HG02870 (cell line): Measurements from ENCODE around the gene ARHGAP32.

ENCODE experiments used
- ATAC-seq: cut with Tn5 transposase; IDR thresholded peaks from one replicate; pipeline ENCODE4 v1.9.1; 2021; ENCODE audit warnings: mild to moderate bottlenecking, moderate library complexity; ENCODE audit not compliant: unreplicated experiment

The ARHGAP32 gene

DNA sequence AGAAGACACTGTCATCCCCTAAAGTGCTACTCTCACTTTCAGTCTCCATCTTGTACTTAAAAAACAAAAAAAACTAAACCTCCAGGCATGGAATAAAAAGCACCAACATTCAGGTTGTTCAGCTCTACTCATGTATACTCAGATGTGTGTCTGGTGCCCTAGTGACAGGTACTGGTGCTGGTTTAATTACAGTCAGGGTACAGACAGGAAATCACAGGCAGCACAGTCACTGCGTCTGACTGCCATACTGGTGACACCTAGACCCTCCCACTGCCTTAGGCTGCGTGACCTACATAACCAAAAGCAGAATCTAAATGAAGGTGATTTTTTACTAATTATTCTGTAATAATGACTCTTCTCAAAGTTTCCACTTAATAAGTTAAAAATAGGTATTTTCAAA, at the start of gene ARHGAP32:
Gene ARHGAP32, minus strand, starts transcription at position 176 of the 400 bp plus-strand sequence. Its CDS starts 127 bp downstream, at position 49.
- ATAC-seq, result no peak

DNA sequence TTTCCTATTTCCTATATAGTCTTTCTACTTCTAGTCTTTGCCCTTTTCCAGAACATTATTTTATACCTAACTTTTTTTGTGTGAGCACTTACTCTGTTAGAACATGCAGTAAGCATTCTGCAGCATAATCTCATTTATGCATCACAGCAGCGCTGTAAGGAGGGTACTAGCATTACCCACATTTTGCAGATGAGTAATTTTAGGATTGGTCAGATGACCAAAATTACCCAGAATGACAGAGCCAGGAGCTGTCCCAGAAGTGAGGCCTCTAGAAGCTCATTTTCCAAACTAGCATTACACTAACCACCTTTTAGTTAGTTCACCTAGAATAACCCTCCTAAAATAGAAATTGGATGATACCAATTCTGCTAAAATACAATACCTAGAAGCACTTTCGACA, 47.1 kb upstream of the ARHGAP32 start:
- no peak for ATAC-seq

DNA sequence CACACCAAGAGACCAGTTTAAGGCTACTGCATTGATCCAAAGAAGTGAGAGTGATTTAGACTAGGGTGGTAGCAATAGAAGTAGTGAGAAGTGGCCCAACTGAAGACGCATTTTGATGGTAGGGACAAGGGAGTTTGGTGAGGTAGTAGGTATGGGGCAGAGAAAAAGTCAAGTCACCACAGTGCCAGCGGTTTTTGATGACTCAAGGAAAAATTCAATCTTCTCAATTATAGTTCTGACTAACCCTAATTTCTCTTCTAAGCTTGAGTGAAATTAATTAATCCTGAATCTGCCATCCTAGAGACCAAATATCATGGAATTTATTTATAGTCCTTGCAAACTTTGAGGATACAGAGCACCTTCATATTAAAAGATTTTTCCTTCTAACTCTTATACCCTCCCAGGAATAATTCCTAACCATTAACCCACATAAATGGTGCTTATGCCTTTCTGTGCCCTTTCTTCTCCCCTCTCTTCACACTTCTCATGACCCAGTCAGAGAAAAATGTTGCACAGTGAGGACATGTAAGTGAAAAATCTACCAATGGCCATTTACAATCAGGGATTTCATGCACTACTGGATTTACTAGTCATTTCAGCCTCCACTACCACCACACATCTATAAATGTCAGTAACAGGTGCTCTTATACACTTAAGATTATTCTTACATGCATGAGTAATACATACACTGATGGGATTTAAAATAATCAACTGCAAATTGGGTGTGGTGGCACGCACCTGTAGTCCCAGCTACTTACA, 45.9 kb upstream of the ARHGAP32 start:
- peak; percentile 56 for ATAC-seq

DNA sequence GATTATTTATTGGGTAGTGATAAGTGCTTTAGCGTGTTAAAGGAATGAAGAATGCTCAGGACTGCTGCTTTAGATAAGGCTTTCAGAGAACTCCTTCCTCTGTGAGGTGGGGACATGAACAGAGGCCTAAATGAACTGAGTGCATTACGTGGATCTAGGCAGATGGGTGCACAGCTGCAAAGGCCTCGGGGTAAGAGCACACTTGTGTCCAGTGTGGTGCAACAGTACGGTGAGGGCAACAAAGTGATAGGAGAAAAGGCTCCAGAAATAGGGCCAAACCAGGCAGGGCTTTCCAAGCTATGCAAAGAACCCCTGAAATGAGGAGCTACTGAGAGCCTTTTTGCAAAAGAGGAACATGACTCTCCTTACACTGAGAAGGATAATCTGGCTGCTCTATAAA, 45.3 kb upstream of the ARHGAP32 start:
- no peak for ATAC-seq

GRCh38 chr11:129236850-129237249, 44.7 kb upstream of the ARHGAP32 start:
- ATAC-seq, result no peak

- no peak for ATAC-seq
These were observed 42.9 kb upstream of the ARHGAP32 start for GRCh38 chr11:129234978-129235377.

DNA sequence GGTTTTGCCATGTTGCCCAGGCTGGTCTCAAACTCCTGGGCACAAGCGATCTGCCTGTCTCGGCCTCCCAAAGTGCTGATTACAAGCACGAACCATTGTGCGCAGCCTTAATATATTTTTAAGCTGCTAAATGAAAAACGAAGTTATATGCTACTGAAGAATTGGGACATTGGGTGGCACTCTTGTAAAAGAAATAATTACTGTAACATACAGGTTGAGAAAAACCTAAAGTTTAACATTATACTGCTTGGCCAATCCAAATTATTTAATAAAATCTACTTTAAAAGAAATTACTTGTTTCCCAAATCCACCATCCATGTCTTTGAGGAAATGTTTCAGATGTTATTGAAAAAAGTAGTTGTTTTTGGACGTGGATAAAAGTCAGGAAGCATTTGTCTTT, 37.9 kb upstream of the ARHGAP32 start:
- ATAC-seq, result no peak

DNA sequence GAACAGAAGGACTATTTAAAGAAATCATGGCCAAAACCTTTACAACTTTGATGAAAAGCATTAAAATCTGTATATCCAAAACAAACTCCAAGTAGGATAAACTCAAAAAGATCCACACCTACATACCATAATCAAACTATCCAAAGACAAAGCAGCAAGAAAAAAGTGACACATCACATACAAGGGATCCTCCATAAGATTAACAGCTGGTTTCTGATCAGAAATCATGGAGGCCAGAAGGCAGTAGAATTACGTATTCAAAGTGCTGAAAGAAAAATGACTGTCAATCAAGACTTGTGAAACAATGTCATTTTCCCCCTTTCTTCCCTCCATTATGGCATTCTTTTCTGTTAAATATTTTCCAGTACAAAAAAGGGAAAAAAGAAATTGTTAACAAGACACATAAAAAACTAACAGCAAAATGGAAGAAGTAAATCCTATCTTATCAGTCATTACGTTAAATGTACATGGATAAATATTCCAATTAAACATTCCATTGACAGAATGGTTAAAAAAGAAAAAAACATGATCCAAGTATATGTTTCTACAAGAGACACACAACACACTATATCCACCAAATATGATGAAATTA, 34.2 kb upstream of the ARHGAP32 start:
- no peak for ATAC-seq

DNA sequence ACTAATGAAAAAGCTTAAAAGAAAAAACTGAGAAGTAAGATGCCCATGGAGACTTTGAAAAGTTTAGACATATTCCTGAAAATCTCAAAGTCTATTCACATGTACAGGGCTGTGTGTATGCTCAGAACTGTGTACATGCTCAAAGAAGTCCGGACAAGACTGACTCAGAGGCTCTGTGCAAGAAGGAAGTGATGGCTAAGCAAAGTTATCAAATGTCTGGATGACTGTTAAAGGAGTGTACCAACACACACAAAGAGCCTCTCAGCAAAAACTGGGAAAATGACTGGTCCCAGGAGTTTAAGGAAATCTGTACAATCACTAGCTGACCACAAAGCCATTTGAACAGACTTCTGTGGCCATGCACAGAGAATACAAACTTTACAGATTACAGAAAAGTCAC, 33.1 kb upstream of the ARHGAP32 start:
- ATAC-seq, result no peak

DNA sequence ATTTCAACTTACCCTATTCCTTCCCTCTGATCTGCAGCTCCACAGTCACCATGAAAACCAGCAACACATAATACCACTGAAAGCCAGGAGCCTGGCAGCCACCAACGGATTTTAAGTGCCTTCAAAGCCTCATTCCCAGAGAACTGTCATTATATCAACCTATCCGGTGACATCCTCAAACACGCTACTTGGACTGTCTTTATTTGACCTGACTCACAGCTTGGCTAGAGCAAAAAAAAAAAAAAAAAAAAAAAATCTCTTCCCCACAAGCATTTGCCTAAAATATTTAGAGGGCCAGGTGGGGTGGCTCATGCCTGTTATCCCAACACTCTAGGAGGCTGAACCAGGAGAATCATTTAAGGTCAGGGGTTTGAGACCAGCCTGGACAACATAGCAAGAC, 32.4 kb upstream of the ARHGAP32 start:
- ATAC-seq, result no peak

DNA sequence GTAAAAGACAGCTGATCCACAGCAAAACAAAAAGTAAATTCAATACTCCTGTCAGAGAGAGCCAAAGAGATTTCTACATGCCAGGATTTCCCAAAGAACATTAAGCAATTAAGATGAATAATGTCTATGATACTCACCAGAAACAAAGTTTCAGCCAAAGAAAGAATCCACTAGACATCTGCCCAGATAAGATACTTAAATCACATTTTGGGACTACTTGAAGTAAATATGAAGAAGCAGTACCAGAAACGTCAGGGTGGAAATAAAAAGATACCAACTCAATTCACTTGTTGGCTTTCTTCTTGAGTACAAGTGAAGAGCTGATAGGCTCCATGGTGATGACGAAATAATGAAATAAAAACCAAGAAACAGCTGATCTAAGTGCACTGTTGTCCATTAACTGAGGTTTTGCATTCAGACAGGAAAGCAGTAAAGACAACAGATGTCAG, 31.6 kb upstream of the ARHGAP32 start:
- ATAC-seq, result no peak

DNA sequence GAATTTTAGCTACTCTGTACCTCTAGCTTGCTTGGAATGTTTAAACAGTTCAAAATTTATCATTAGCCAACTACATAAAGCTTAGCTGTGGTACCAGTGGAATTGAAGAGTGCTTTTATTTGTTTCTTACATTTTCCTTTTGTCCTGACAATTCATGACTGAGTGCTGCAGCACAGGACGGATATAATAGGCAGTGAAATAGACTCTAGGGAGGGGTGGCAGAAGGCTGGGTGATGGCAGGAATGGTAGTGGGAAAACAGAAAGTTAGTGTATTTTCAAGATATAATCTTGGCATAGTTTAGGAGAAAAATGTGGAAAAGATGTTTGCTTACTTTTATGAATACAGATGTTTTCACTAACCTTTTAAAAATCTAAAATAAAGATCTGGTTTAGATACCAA, 31.1 kb upstream of the ARHGAP32 start:
- ATAC-seq, result no peak

DNA sequence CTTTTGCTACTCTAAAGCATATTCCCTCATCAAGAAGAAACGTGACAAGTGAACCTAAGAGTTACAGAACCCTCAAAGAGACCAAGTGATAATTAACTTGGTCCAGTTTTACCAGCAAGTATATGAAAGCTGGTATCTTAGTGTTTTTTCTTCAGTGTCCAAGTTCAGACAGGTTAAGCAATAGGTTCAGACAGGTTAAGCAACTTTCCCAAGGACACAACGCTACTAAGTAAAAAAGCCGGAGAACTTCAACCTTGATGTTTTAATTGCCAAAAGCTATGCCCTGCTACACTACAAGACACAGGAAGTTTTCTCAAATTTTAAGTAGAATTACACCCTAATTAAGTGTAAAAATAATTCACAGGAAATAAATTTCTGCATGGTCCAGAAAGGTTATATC, 30.0 kb upstream of the ARHGAP32 start:
- no peak for ATAC-seq

DNA sequence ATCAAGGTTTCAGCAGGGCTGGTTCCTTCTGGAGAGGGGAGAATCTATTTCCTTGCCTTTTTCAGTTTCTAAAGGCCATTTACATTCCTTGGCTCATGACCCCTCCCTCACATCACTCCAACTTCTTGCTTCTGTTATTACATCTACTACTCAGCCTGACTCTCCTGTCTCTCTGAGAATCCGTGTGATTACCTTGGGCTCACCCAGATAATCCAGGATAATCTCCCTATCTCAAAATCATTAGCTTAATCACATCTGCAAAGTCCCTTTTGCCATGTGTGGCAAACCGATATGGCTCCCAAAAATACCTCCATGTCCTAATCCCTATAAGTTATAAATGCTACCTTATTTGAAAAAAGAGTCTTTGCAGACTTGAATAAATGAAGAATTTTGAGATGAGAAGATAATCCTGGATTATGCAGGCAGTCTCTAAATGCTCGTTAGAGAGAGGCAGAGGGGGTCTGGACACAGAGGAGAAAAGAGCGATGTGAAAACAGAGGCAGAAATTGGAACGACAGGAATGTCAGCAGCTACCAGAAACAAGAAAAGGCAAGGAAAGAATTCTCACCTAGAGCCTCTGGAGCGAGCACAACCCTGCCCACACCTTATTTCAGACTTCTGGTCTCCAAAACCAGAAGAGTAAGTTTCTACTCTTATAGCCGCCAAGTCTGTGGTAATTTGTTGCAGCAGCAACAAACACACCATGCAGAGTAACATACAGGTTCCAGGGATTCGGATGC, 23.6 kb upstream of the ARHGAP32 start:
- ATAC-seq, result no peak

DNA sequence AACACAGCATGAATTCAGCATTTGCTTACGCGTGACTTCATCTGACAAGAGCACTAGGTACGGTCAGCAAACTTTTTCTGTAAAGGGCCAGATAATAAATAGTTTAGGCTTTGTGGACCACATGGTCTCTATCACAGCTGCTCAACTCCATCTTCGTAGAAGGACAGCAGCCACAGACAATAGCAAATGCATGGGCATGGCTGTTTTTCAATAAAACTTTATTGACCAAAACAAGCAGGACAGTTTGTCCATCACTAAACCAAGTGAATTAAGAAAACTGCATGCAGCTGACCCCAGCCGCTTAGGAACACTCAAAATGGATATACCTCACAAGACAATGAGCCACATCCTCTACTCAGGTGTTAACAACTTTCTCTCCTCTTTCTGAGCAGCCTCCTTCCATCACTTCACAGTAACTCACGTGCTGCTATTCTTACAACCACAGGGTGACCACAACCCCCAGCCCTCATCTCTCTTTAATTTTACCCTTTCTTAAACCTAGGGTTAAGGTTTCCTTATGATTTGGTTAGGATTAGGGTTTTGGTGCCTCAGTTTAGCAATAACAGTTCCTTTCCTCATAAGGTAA, 22.7 kb upstream of the ARHGAP32 start:
- no peak for ATAC-seq

- ATAC-seq, result no peak
These were observed 21.1 kb upstream of the ARHGAP32 start for GRCh38 chr11:129213261-129213660.

- no peak for ATAC-seq
These were observed 19.3 kb upstream of the ARHGAP32 start for GRCh38 chr11:129211397-129211796.

DNA sequence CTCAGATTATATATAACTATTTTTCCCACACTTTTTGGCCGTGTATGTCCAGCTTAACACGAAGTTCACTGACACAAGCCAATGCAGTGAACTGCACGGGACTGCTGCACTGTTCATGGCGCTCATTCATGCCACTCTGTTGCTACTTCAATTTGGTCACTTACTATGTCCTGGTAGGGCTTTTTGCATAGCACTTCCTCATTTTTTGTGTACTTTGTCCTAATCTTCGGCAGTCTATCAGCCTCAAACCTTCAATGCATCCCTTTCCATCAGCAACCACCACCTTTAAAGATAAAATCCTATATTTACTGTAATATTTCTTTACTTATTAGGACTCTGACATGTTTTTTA, 18.7 kb upstream of the ARHGAP32 start:
- ATAC-seq, result no peak

GRCh38 chr11:129209891-129210830, 18.0 kb upstream of the ARHGAP32 start:
- ATAC-seq, result no peak

DNA sequence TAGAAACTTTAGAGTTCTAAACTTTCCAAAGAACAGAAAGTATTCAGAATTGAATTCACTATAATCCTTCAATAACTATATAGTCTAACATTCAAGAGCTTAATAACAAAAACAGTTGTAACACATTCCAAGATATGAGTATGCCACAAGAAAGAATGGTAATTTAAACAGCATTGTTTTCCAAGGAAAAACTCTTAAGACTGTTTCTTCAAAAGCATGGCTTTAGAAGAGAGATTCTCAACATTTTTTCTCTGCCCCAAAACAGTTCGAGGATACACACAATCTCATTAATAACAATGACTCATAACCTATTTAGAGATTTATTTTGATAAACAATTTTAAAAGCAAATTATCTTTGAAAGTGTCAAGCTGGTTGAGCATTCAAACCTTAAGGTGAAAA, 16.7 kb upstream of the ARHGAP32 start:
- no peak for ATAC-seq
